Smooth muscle cell (in vitro differentiated cells): ENCODE data around the gene GALNT18. TPM values are rescaled to one million over a fixed set of nuclear protein-coding genes. Genes with fewer than 3 reads are reported as not detected.

Experiments
- DNase-seq: peaks from one replicate; lab custom pipeline; 2025; ENCODE audit not compliant: unreplicated experiment; lab: John Stamatoyannopoulos, UW
- H2AFZ ChIP-seq: fragments of 200-600 bp; sonication (generic); 2 replicates; pipeline ENCODE4 v1.6.0; 2016; ENCODE audit warnings: antibody characterized with exemption, low read depth, mild to moderate bottlenecking
- H3F3A ChIP-seq: fragments of 200-600 bp; sonication (generic); 2 replicates; pipeline ENCODE4 v1.6.0; 2017; ENCODE audit warnings: antibody characterized with exemption, low read depth
- H3K27ac ChIP-seq: fragments of 200-600 bp; sonication (generic); 2 replicates; pipeline ENCODE4 v1.5.1; 2016; ENCODE audit warnings: low read depth, mild to moderate bottlenecking
- H3K27me3 ChIP-seq: fragments of 200-600 bp; sonication (generic); 2 replicates; pipeline ENCODE4 v1.6.1; 2016; ENCODE audit warnings: low read depth, mild to moderate bottlenecking
- H3K36me3 ChIP-seq: fragments of 200-600 bp; sonication (generic); 2 replicates; pipeline ENCODE4 v1.5.1; 2016; ENCODE audit warnings: low read depth
- H3K4me1 ChIP-seq: fragments of 200-600 bp; sonication (generic); 2 replicates; pipeline ENCODE4 v1.5.1; 2016; ENCODE audit warnings: low read depth
- H3K4me2 ChIP-seq: fragments of 200-600 bp; sonication (generic); 2 replicates; pipeline ENCODE4 v1.6.0; 2016; ENCODE audit warnings: mild to moderate bottlenecking
- H3K4me3 ChIP-seq: fragments of 200-600 bp; sonication (generic); 2 replicates; pipeline ENCODE4 v1.5.1; 2016; ENCODE audit warnings: mild to moderate bottlenecking
- H3K79me2 ChIP-seq: fragments of 200-600 bp; sonication (generic); 2 replicates; pipeline ENCODE4 v1.6.0; 2016; ENCODE audit warnings: low read depth, mild to moderate bottlenecking
- H3K9ac ChIP-seq: fragments of 200-600 bp; sonication (generic); 2 replicates; pipeline ENCODE4 v1.6.0; 2016; ENCODE audit warnings: low read depth
- H3K9me3 ChIP-seq: fragments of 200-600 bp; sonication (generic); replicated peaks from 2 replicates; pipeline ENCODE4 v1.5.1; 2016; ENCODE audit warnings: low read depth
- H4K20me1 ChIP-seq: fragments of 200-600 bp; sonication (generic); 2 replicates; pipeline ENCODE4 v1.6.0; 2016; ENCODE audit warnings: low read depth
- WGBS: methylation state at CpG from one replicate; pipeline ENCODE4 v1.1.7; 2016; ENCODE audit warnings: low lambda C conversion rate; 5-methylcytosine and 5-hydroxymethylcytosine counted together
- polyA plus RNA-seq: library from polyadenylated mRNA; unstranded; fragments of >200 nt; fragmentation: Nextera tagmentation; extraction: Ambion mirVana; gene quantifications from 2 replicates; pipeline ENCODE4 v1.2.1, GENCODE V29; 2016
- total RNA-seq: library from RNA; depleted of rRNA; stranded (reverse); fragments of >200 nt; gene quantifications from 2 replicates; pipeline ENCODE4 v1.2.3, GENCODE V29; 2014
- TF ChIP-seq, protein P1 (sequence below): fragments of 200-600 bp; sonication (generic); IDR thresholded peaks from 2 replicates; pipeline ENCODE4 v1.5.1; 2017; ENCODE audit warnings: borderline replicate concordance, mild to moderate bottlenecking, antibody characterized with exemption; ENCODE audit not compliant: insufficient read depth, poor library complexity, severe bottlenecking

GALNT18 gene
- total and polyA plus RNA-seq, 2 experiments from 2014 or later = 11.5 to 16.3 TPM

DNA sequence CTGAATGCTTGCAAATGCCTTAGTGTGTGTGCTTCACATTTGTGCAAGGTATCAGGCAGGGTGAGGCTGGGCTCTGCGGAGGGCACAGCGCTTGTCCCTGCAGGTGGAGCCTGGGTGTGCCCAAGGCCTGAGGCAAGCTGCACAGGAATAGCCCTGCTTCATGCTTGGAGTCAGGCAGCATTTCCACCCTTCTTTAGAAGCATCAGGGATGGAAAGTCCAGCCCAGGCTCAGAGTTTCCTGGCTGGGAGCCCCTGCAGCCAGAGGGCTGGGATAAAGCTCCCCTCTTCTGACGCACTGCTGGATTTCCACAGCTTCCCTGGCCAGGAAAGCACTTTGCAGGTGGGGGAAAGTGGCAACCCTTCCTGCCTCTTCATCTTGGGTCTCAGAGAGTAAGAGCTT, 63.4 kb downstream of the GALNT18 start:
- Histone ChIP-seq H3K79me2 (no peaks in the 10 kb centered on the region), H3K27ac (no peak overlapping the region), H3K4me2 (no peak overlapping the region), H3K9me3 (no peaks in the 10 kb centered on the region), H3K9ac (no peak overlapping the region), H3K4me1 (no peaks in the 10 kb centered on the region), H3K4me3 (no peak overlapping the region), H4K20me1 (peaks cover 22% of the 10 kb centered on the region), H3K36me3 (no peaks in the 10 kb centered on the region), H3F3A (no peaks in the 10 kb centered on the region), H2AFZ (no peak overlapping the region), H3K27me3 (peaks cover 7% of the 10 kb centered on the region)
- TF ChIP-seq, protein P1, sequence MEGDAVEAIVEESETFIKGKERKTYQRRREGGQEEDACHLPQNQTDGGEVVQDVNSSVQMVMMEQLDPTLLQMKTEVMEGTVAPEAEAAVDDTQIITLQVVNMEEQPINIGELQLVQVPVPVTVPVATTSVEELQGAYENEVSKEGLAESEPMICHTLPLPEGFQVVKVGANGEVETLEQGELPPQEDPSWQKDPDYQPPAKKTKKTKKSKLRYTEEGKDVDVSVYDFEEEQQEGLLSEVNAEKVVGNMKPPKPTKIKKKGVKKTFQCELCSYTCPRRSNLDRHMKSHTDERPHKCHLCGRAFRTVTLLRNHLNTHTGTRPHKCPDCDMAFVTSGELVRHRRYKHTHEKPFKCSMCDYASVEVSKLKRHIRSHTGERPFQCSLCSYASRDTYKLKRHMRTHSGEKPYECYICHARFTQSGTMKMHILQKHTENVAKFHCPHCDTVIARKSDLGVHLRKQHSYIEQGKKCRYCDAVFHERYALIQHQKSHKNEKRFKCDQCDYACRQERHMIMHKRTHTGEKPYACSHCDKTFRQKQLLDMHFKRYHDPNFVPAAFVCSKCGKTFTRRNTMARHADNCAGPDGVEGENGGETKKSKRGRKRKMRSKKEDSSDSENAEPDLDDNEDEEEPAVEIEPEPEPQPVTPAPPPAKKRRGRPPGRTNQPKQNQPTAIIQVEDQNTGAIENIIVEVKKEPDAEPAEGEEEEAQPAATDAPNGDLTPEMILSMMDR = no peak
- 89% methylated on average over 3 of the region's 3 CpGs for WGBS
- no peak for DNase-seq

GRCh38 chr11:11555208-11555607, 66.6 kb downstream of the GALNT18 start:
- Histone ChIP-seq H3K4me2 (no peak overlapping the region), H3K9ac (no peak overlapping the region), H3K36me3 (no peaks in the 10 kb centered on the region), H3K27ac (no peak overlapping the region), H4K20me1 (peaks cover 21% of the 10 kb centered on the region), H3K4me1 (no peaks in the 10 kb centered on the region), H3F3A (no peaks in the 10 kb centered on the region), H3K9me3 (no peaks in the 10 kb centered on the region), H3K27me3 (peaks cover 7% of the 10 kb centered on the region), H2AFZ (no peak overlapping the region), H3K4me3 (no peak overlapping the region), H3K79me2 (no peaks in the 10 kb centered on the region)
- TF ChIP-seq, protein P1 = no peak
- DNase-seq = no peak
- WGBS = 39% methylated on average over 6 of the region's 6 CpGs

DNA sequence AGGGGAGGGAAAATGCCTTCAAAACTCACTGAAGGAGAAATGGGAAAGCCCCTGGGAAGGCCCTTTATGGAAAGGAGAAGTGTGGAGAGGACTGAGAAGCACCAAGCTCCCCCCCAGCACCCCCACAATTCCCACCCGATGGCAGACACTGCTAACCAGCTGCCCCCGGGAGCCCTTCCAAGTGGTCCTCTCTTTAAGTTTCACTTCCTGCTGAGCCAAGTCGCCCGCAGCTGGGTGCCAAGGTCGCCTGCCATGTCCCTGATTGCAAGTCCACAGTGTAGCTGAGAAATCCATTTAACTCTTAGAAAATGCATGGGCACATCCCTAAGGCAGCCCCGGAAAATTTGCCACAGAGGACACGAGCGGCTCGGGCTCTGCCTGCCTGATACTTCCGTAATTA, 68.2 kb downstream of the GALNT18 start:
- Histone ChIP-seq H3K4me1 (no peaks in the 10 kb centered on the region), H3K36me3 (no peaks in the 10 kb centered on the region), H3K4me3 (no peak overlapping the region), H3K9me3 (no peaks in the 10 kb centered on the region), H3K4me2 (no peak overlapping the region), H3K27ac (no peak overlapping the region), H2AFZ (no peak overlapping the region), H4K20me1 (peaks cover 36% of the 10 kb centered on the region), H3F3A (no peaks in the 10 kb centered on the region), H3K79me2 (no peaks in the 10 kb centered on the region), H3K27me3 (no peaks in the 10 kb centered on the region), H3K9ac (no peak overlapping the region)
- TF ChIP-seq, protein P1 = no peak
- 93% methylated on average over 8 of the region's 10 CpGs for WGBS
- DNase-seq = no peak

DNA sequence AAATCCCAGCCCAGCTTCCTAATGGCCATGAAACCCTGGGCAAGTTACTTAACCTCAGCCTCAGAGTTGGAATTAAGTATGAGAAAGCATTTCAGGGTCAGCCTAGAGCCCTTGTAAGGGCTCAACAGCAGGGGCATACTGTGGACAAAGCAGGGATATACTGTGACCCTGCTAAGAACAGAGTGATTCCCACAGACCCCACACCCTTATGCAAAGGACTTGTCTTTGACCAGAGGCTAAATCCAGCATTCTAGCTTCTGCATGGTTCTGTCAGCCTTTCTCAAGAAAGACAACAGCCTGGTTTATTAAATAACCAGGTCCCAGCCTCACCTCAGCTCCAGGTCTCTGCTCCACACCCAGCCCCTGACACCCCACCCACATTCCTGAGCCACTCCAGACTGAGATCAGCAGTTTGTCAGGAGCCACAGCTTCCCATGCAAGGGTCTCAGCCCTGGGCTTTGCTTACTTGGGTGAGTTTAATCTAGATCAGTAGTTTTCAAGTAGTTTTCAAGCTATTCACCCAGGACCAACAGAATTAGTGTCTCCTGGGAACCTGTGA, 69.2 kb downstream of the GALNT18 start:
- Histone ChIP-seq H3F3A (no peaks in the 10 kb centered on the region), H3K36me3 (no peaks in the 10 kb centered on the region), H3K4me1 (no peaks in the 10 kb centered on the region), H4K20me1 (peaks cover 45% of the 10 kb centered on the region), H3K27me3 (no peaks in the 10 kb centered on the region), H3K9me3 (no peaks in the 10 kb centered on the region), H3K4me2 (no peak overlapping the region), H2AFZ (no peak overlapping the region), H3K9ac (no peak overlapping the region), H3K79me2 (no peaks in the 10 kb centered on the region), H3K4me3 (no peak overlapping the region), H3K27ac (no peak overlapping the region)
- no peak for DNase-seq
- TF ChIP-seq, protein P1 = no peak
